Gastroesophageal sphincter (tissue), 4 donors: ENCODE measurements around the gene JMJD8. TPM values are rescaled to one million over a fixed set of nuclear protein-coding genes. Genes with fewer than 3 reads are reported as not detected.

Source experiments
- ATAC-seq: fragments of 150-250 bp; one replicate; pipeline ENCODE4 v1.9.1; 2016; ENCODE audit warnings: mild to moderate bottlenecking, moderate library complexity
- H3K27ac ChIP-seq, 4 donors: fragments of 200-600 bp; sonication (generic) in 3 of 4; 1 replicate in 3 of 4; 2 replicates in 1 of 4; pipeline ENCODE4 v1.5.1; 2016 to 2019
- H3K27me3 ChIP-seq: fragments of 200-600 bp; sonication (generic); one replicate; pipeline ENCODE4 v1.5.1; 2019
- H3K36me3 ChIP-seq, 2 donors: fragments of 200-600 bp; sonication (generic); one replicate each; pipeline ENCODE4 v1.5.1; 2019; ENCODE audit warnings: control low read depth in 1 of 2
- H3K4me1 ChIP-seq, 3 donors: fragments of 200-600 bp; sonication (generic); 1 replicate in 2 of 3; 2 replicates in 1 of 3; pipeline ENCODE4 v1.5.1; 2016 to 2019; ENCODE audit warnings: control low read depth in 2 of 3
- H3K4me3 ChIP-seq, 2 donors: fragments of 200-600 bp; sonication (generic); one replicate each; pipeline ENCODE4 v1.5.1; 2019; ENCODE audit warnings: mild to moderate bottlenecking in 1 of 2, moderate library complexity in 1 of 2
- H3K9me3 ChIP-seq, 3 donors: fragments of 200-600 bp; sonication (generic); one replicate each; pipeline ENCODE4 v1.5.1; 2017 to 2019; ENCODE audit warnings: control low read depth in 2 of 3
- EP300 ChIP-seq: sonication (generic); formaldehyde crosslinking; IDR thresholded peaks from one replicate; pipeline ENCODE4 v1.6.1; 2017; ENCODE audit warnings: antibody characterized with exemption, mild to moderate bottlenecking
- POLR2A ChIP-seq, 2 donors: fragments of 450-650 bp; IDR thresholded peaks; one replicate each; pipeline ENCODE4 v1.6.1; 2017; ENCODE audit warnings: antibody characterized with exemption in 2 of 2, mild to moderate bottlenecking in 2 of 2, moderate library complexity in 1 of 2
- POLR2AphosphoS5 ChIP-seq: sonication (generic); formaldehyde crosslinking; IDR thresholded peaks from one replicate; pipeline ENCODE4 v1.6.1; 2017; ENCODE audit warnings: antibody characterized with exemption
- WGBS, 2 donors: methylation state at CpG; one replicate each; pipeline ENCODE4 v1.1.5; 2018; ENCODE audit warnings: low coverage in 1 of 2; 5-methylcytosine and 5-hydroxymethylcytosine counted together
- total RNA-seq, 4 donors: library from RNA; depleted of rRNA; stranded (reverse); fragments of >200 nt; gene quantifications; one replicate each; pipeline ENCODE4 v1.1.0, GENCODE V29; 2016
- TF ChIP-seq, protein P1 (sequence below), 4 experiments: fragments of 200-600 bp in 2 of 4; fragments of 450-650 bp in 2 of 4; sonication (generic) in 1 of 4; IDR thresholded peaks; one replicate each; pipeline ENCODE4 v1.5.1; 2017 to 2019; ENCODE audit warnings: antibody characterized with exemption in 4 of 4, mild to moderate bottlenecking in 2 of 4, moderate library complexity in 2 of 4

JMJD8 gene
- total RNA-seq, 4 donors from 2014 or later: 70.2 to 109 (median 90.5) TPM

DNA sequence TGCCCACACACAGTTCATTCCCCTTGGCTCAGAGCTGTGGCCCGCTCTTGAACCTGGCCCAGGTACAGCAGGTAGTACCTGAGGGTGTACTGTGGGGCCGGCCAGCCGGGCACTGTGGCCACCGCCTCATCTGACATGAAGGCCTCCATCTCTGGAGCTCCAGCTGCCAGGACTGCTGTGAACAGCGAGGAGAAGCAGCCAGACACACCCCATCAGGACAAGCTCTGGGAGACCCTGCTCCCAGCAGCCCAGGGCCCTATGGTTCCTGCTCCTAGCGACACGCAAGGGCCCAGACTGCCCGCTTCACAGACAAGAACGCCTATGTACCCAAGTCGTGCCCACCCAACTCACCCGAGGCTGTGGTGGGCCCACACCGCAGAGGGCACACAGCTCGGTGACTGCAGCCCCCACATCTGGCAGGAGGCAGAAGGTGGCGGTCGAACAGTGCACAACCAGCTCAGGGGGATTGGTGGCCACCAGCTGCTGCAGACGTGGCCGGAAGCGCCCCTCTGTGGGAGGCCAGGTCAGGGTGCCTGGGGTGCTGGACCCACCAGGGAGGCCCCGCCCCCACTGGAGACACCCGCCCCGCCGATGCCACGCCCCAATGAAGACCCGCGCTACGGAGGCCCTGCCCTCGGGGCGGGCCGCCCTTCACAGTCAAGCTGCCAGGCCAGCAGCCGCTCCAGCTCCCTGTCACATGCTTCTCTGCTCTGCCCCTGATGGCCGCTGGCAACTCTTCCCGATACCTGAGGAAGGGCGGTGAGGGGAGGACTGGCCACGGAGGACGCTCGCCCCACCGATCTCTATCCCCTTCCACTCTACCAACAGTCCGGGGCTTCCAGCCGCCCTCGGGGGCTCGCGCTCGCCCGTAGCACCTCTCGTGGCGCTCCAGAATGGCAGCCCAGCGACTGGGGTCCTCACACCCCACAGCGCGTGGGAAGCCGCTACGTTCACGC, 5.0 kb downstream of the JMJD8 start:
- H3K9me3 ChIP-seq: no peaks in the 10 kb centered on the region
- peaks cover 8% of the 10 kb centered on the region for H3K27me3 ChIP-seq
- H3K36me3 ChIP-seq: peaks cover 0 to 20% of the 10 kb centered on the region in 2 donors
- H3K27ac ChIP-seq: peak overlapping the region; percentile 16 to 100 (median 95)
- ATAC-seq: peak; percentile 17
- 0% methylated on average over 8 of the region's 52 CpGs; no CpG with 5 or more reads in 1 of the 2 donors for WGBS, 2 donors
- H3K4me3 ChIP-seq: peak overlapping the region; percentile 32 to 97
- no peak for TF ChIP-seq POLR2AphosphoS5
- TF ChIP-seq, protein P1, sequence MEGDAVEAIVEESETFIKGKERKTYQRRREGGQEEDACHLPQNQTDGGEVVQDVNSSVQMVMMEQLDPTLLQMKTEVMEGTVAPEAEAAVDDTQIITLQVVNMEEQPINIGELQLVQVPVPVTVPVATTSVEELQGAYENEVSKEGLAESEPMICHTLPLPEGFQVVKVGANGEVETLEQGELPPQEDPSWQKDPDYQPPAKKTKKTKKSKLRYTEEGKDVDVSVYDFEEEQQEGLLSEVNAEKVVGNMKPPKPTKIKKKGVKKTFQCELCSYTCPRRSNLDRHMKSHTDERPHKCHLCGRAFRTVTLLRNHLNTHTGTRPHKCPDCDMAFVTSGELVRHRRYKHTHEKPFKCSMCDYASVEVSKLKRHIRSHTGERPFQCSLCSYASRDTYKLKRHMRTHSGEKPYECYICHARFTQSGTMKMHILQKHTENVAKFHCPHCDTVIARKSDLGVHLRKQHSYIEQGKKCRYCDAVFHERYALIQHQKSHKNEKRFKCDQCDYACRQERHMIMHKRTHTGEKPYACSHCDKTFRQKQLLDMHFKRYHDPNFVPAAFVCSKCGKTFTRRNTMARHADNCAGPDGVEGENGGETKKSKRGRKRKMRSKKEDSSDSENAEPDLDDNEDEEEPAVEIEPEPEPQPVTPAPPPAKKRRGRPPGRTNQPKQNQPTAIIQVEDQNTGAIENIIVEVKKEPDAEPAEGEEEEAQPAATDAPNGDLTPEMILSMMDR (IDR thresholded peaks at IDR 0.05): no peak
- TF ChIP-seq EP300: no peak
- no peak for TF ChIP-seq POLR2A (IDR thresholded peaks at IDR 0.05)
- peaks cover 0 to 72% (median 51%) of the 10 kb centered on the region in 3 donors for H3K4me1 ChIP-seq

DNA sequence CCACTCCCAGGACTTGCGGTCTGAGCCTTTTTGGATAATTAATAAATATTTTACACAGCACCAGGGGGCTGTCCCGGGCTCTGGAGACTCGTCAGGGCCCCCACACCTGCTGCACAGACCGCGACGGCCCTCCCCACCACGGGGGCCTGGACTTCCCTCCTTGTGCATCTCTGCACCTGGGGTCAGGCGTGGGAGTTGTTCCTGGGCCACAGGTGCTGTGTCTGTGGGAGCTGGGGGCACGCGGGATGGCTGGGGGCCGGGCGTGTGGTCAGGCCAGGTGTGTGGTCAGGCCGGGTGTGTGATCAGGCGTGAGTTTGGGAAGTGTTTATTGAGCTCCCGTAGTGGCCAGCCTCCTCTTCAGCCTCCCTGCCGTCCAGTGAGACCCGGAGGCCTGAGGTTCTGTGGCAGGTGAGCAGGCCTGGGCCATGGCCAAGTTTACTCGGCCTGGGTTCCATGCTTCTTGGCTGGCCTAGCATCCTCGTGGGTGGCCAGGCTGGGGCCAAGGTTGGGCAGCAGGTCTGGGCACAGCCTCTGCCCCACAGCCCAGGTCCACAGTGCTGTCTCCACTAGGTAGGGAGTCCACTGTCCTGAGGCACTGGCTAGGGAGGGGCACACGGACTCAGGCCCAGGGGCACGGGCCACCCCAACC, 5.8 kb downstream of the JMJD8 start:
- peaks cover 0 to 65% (median 47%) of the 10 kb centered on the region in 3 donors for H3K4me1 ChIP-seq
- peaks cover 0 to 26% of the 10 kb centered on the region in 2 donors for H3K36me3 ChIP-seq
- H3K4me3 ChIP-seq: no peak overlapping the region
- no peaks in the 10 kb centered on the region for H3K9me3 ChIP-seq
- 60% methylated on average over 1 of the region's 21 CpGs; no CpG with 5 or more reads in 1 of the 2 donors for WGBS, 2 donors
- ATAC-seq: no peak
- H3K27ac ChIP-seq: peak overlapping the region in 2 of 4 donors; percentile 96 to 100
- TF ChIP-seq POLR2AphosphoS5 (no peak), EP300 (no peak), POLR2A (IDR thresholded peaks at IDR 0.05) (no peak)
- TF ChIP-seq, protein P1 (IDR thresholded peaks at IDR 0.05): no peak
- H3K27me3 ChIP-seq: peaks cover 8% of the 10 kb centered on the region

DNA sequence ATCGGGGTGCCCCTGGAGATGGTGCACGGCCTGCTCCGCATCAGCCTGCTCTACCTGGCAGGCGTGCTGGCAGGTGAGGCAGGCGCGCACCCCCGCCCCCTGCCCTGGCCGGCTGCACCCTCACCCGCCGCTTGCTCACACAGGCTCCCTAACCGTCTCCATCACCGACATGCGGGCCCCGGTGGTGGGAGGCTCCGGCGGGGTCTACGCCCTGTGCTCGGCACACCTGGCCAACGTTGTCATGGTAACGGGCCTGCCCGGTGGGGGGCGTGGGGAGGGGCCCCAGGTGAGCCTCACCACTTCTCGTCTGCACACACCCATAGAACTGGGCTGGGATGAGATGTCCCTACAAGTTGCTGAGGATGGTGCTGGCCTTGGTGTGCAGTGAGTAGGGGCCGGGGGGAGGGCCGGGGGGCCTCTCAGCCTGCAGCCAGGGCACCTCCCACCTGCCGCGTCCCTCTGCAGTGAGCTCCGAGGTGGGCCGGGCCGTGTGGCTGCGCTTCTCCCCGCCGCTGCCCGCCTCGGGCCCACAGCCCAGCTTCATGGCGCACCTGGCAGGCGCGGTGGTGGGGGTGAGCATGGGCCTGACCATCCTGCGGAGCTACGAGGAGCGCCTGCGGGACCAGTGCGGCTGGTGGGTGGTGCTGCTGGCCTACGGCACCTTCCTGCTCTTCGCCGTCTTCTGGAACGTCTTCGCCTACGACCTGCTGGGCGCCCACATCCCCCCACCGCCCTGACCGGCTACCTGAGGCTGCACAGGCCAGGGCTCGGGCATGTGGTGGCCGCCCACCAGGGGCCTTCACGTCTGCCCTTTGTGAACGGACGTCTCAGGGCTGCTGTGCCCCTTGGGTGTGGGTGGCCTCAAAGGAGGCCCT, 6.6 kb downstream of the JMJD8 start:
- ATAC-seq: no peak
- Histone ChIP-seq H3K4me3 (no peak overlapping the region), H3K27me3 (peaks cover 8% of the 10 kb centered on the region), H3K9me3 (no peaks in the 10 kb centered on the region), H3K27ac (no peak overlapping the region), H3K36me3 (peaks cover 0 to 26% of the 10 kb centered on the region in 2 donors), H3K4me1 (peaks cover 0 to 58% (median 39%) of the 10 kb centered on the region in 3 donors)
- TF ChIP-seq POLR2A (IDR thresholded peaks at IDR 0.05): no peak
- TF ChIP-seq, protein P1 (IDR thresholded peaks at IDR 0.05): no peak
- TF ChIP-seq POLR2AphosphoS5: no peak
- TF ChIP-seq EP300: no peak
- no CpG with 5 or more reads among the region's 57 CpGs for WGBS, 2 donors

DNA sequence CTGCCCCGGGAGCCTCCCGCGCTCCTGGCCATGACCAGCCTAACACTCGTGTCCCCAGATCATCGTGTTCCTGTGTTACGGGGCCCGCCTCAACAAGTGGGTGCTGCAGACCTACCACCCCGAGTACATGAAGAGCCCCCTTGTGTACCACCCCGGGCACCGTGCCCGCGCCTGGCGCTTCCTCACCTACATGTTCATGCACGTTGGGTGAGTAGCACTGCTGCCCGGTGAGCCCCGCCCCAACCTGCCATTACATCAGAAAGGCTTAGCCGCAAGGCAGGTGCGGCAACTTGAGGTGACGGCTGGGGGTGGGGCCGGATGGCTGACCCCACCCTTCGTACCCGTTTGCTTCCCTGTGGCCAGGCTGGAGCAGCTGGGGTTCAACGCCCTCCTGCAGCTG, 7.2 kb downstream of the JMJD8 start:
- TF ChIP-seq, protein P1 (IDR thresholded peaks at IDR 0.05): no peak
- TF ChIP-seq POLR2A (IDR thresholded peaks at IDR 0.05) (no peak), POLR2AphosphoS5 (no peak), EP300 (no peak)
- H3K27ac ChIP-seq: no peak overlapping the region
- no peak for ATAC-seq
- peaks cover 0 to 51% (median 32%) of the 10 kb centered on the region in 3 donors for H3K4me1 ChIP-seq
- H3K4me3 ChIP-seq: no peak overlapping the region
- H3K27me3 ChIP-seq: peaks cover 8% of the 10 kb centered on the region
- H3K9me3 ChIP-seq: no peaks in the 10 kb centered on the region
- H3K36me3 ChIP-seq: peaks cover 0 to 26% of the 10 kb centered on the region in 2 donors
- WGBS, 2 donors: no CpG with 5 or more reads among the region's 23 CpGs
